A673 (cell line): ENCODE measurements around the gene TEX51.

ENCODE experiments used
- CTCF ChIP-seq: fragments of 300-800, 200-600 bp; sonication (generic); conservative IDR thresholded peaks from 2 replicates; pipeline ENCODE4 v1.5.1; 2017; ENCODE audit warnings: low read depth, mild to moderate bottlenecking, antibody characterized with exemption, low read length, moderate library complexity, mixed read lengths
- EZH2 ChIP-seq: fragments of 200-600 bp; sonication (generic); IDR thresholded peaks from 2 replicates; pipeline ENCODE4 v1.6.1; 2017; ENCODE audit warnings: borderline replicate concordance, low read depth, mild to moderate bottlenecking, mixed read lengths, antibody characterized with exemption, low read length; ENCODE audit not compliant: poor library complexity, severe bottlenecking

- no peak for TF ChIP-seq CTCF
- TF ChIP-seq EZH2, result no peak
Observed at GRCh38 chr2:126905991-126906390, 7.3 kb downstream of the TEX51 start.
